Measurements from ENCODE around the gene PLCB2. TPM values are rescaled to one million over a fixed set of nuclear protein-coding genes. Genes with fewer than 3 reads are reported as not detected.

Gene PLCB2
- total RNA-seq, 1 donor = 0.27 TPM

GRCh38 chr15:40316931-40317330 lies 9.2 kb upstream of the PLCB2 start:
- DNase-seq (ENCODE audit: low read depth) = no peak
- TF ChIP-seq CTCF (IDR thresholded peaks at IDR 0.05; ENCODE audit: insufficient read depth, low read length) = no peak
- H3K4me3 ChIP-seq (ENCODE audit: low read depth, low read length) = no peak overlapping the region

- no peak overlapping the region for H3K4me3 ChIP-seq (ENCODE audit: low read depth, low read length)
- DNase-seq (ENCODE audit: low read depth) = peak; percentile 80
- TF ChIP-seq CTCF (IDR thresholded peaks at IDR 0.05; ENCODE audit: insufficient read depth, low read length) = no peak
These were observed 7.1 kb upstream of the PLCB2 start for GRCh38 chr15:40314723-40315276.

- no peak for TF ChIP-seq CTCF (IDR thresholded peaks at IDR 0.05; ENCODE audit: insufficient read depth, low read length)
- H3K4me3 ChIP-seq (ENCODE audit: low read depth, low read length) = no peak overlapping the region
- DNase-seq (ENCODE audit: low read depth) = no peak
These were observed 6.0 kb upstream of the PLCB2 start for GRCh38 chr15:40313531-40314398.

DNA sequence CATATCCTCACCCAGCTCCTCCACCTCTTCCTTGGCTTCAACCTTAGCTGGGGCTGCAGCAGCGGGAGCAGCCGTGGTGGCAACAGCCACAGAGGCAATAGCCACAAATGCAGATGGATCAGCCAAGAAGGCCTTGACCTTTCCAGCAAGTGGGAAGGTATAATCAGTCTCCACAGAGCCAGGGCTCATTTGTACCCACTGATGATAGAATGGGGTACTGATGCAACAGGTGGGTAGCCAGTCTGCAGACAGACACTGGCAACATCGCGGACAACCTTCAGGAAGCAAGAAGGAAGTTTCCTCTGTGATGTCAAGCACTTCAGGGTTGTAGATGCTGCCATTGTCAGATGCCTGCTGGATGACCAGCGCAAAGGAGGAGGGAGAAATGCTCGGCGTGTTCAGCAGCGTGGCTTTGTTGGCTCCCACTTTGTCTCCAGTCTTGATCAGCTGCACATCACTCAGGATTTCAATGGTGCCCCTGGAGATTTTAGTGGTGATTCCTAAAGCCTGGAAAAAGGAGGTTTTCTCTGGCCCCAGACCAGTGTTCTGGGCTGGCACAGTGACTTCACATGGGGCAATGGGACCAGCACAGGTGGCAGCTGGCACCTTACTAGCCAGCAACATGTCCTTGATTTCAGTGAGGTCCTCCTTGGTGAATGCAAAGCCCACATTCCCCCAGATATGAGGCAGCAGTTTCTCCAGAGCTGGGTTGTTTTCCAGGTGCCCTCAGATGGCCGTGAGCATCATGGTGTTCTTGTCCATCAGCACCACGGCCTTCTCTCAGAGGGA lies 4.8 kb upstream of the PLCB2 start:
- no peak for DNase-seq (ENCODE audit: low read depth)
- no peak for TF ChIP-seq CTCF (IDR thresholded peaks at IDR 0.05; ENCODE audit: insufficient read depth, low read length)
- H3K4me3 ChIP-seq (ENCODE audit: low read depth, low read length) = no peak overlapping the region

DNA sequence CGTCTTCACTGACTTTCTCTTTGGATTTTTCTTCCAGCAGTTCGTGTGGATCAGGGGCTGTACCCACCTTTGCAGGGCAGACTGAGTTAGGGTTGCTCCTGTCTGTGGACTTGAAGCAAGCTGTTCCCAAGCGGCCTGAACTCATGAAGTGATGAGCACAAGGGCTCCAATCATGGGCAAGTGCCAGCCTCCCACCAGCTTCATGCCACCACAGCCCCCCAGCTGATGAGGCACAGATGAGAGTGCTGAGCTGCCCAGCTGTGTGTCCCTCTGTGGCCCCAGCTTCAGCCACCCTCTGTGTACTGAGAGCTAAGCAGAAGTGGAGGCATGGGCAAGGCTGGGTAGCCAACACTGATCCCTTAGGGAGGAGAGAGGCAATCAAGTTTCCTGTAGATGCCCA lies 3.3 kb upstream of the PLCB2 start:
- no peak for DNase-seq (ENCODE audit: low read depth)
- TF ChIP-seq CTCF (IDR thresholded peaks at IDR 0.05; ENCODE audit: insufficient read depth, low read length) = no peak

GRCh38 chr15:40310001-40310959 lies 2.5 kb upstream of the PLCB2 start:
- DNase-seq (ENCODE audit: low read depth) = peak; percentile 44
- no peak overlapping the region for H3K4me3 ChIP-seq (ENCODE audit: low read depth, low read length)
- TF ChIP-seq CTCF (IDR thresholded peaks at IDR 0.05; ENCODE audit: insufficient read depth, low read length) = peak; percentile 70

More for the DNA sequence above, 3.3 kb upstream of the PLCB2 start:
- H3K4me3 ChIP-seq (ENCODE audit: low read depth, low read length) = no peak overlapping the region
